ENCODE results near the gene KCTD5.
A peak's percentile ranks its signal among the peaks of the same experiment; 100 is the strongest.
"Not testable (repeated sequence)": the region's sequence is repeated elsewhere in the genome, so short reads cannot be mapped to it uniquely, and the experiment has no call there.

The KCTD5 gene

DNA sequence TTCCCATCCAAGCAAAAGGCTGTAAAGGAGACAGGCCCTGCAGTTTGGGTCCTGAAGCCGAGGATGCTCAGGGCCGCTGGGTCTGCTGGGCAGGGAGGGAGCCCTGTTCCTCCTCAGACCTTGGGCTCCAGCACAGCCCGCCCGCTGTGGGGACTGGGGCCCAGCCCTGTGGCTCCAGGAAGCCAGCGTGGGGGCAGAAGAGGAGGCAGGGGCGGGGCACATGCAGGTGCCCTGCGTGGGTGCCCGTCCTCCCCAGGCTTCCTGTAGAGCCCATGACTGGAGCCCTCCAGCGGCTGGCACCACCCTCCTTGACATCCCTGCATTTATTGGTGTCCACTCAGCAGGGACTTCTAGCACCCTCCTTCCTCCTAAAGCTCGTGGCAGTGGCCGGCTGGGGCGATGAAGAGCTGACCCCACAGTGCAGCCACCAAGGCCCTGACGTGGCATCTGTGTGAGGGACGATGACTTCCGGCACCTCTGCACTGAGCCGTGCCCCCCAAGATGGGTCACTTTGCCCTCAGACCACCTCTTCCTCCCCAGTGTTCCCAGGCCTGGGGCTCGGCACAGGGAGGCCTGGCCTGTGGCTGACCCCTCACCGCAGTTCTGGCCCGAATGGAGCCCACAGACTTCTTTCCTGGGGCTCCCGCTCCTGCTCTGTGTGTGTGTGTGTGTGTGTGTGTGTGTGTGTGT, 27.8 kb downstream of the KCTD5 start:
- no peak for DNase-seq (ENCODE audit: low spot score)

- DNase-seq (ENCODE audit: low spot score), result no peak
Measured at GRCh38 chr16:2710711-2711231, 28.4 kb downstream of the KCTD5 start.

DNA sequence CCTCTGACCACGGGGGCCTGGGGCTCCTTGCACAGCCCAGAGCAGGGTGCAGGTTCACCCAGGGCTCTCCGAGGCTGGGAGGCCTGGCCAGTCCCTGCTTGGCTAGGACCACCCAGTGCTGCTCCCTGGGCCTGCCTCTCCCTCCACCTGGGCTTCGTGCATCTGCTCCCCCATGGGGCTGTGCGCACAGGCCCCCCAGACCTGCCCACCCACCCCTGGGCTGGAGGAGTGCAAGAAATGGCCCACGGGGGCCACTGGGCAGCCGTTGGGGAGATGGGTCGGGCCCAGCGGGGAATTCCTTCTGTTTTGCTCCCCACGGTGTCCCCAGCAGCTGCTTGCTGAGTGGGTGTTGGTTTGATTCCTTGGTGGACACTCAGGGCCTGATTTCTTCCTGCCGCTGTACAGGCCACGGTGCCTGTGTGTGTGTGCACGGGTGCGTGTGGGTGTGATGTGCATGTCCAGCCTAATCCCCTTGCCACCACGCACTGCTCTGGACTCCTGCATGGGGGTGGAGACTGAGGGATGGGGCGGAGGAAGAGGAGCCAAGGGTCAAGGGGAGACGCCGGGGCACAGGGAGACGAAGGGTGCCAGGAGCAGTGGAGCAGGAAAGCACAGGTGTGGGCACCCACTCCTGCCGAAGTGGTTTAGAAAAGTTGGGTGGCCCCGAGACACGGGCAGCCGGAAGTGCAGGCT, 29.2 kb downstream of the KCTD5 start:
- DNase-seq (ENCODE audit: low spot score), result no peak

GRCh38 chr16:2712063-2712441, 29.7 kb downstream of the KCTD5 start:
- no peak for DNase-seq (ENCODE audit: low spot score)

DNA sequence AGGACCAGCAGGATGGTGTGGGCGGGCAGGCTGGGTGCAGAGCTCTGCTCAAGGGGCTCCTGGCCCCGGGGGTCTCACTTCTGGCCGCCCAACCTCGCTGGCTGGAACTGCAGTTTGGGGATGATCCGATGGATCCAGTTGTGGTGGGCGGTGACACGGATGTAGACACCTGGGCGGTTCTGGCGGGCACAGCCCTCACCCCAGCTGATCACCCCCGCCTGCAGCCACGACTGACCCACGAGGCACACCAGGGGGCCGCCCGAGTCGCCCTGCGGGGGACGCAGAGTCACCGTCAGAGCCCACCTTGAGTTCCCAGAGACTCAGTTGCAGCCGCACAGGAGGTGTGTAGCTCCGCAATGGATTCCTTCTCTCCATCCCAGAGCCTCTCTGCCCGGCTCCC, 30.2 kb downstream of the KCTD5 start:
- no peak for DNase-seq (ENCODE audit: low spot score)

DNA sequence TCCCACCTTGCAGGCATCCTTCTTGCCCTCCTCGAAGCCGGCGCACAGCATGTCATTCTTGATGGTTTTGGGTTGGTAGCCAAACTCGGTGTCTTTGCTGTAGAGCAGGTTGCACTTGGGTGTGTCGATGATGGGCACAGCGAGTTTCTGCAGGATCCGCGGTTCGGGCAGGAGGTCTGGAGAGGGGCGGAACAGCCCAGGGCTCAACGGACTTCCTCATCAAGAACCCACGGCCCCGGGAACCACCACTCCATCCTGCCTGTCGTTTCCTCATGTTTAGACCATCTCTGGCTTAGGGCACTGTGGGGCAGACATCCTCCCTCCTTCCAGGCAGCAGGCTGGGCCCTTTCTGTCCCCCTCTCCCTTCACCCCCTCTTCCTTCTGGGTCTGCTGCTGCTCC, 31.2 kb downstream of the KCTD5 start:
- DNase-seq (ENCODE audit: low spot score), result no peak

DNA sequence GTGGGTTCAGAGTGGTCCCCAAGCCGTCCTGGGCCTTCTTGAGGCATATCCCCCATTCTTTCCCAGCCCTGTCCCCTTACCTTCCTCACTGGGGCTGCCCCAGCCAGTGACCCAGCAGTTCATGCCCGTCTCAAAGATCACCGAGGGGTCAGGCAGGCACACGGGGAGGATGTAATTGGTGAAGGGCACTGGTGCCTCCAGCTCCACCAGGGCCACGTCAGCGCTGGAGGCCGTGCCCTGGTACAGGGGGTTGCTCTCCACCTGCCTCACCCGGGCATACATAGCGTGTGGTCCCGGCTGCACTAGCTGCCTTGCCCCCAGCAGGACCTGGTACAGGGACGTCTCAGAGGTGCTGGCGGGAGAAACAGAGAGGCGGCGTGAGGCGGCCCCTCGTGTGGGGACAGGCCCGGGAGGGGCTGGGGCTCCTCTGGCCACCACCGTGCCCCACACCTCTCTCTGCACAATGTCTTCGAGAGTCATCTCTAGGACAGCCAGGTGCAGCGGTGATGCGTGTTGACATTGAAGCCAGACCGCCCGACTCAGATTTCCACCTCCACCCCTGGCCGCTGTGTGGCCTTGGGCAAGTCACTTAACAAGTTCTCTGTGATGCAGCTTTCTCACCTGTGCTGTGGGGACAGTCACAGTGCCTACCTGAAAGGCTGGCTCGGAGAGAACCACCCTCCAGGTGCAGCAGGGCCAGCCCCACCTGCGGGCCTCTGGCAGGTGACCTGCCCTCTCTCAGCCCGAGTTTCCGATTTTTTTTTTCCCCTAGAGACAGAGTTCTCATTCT, 31.9 kb downstream of the KCTD5 start:
- DNase-seq (ENCODE audit: low spot score), result no peak

- no peak for DNase-seq (ENCODE audit: low spot score)
Measured at GRCh38 chr16:2715064-2715463, 32.7 kb downstream of the KCTD5 start.

GRCh38 chr16:2715519-2715918, 33.2 kb downstream of the KCTD5 start:
- DNase-seq (ENCODE audit: low spot score), result no peak

GRCh38 chr16:2715966-2716885, 33.9 kb downstream of the KCTD5 start:
- no peak for DNase-seq (ENCODE audit: low spot score)

DNA sequence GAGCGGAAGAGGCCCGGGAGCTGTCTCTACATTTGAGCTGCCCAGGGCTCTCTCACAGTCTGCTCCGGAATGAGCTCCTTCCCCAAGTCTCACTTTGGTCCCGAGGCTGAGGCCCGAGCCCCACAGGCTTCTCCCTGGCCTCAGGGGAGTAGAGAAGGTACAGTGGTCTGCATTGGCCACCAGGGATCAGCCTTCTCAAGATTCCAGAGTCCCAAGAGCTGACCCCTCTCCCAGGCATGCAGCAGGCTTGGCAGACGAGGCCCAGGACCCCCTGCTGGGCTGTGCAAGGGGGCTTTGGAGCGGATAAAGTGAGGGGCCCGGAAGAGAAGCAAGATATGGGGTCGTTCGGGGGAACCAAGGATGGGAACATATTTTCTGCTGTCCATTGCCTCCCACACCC, 34.6 kb downstream of the KCTD5 start:
- no peak for DNase-seq (ENCODE audit: low spot score)

GRCh38 chr16:2717383-2718263, 35.3 kb downstream of the KCTD5 start:
- no peak for DNase-seq (ENCODE audit: low spot score)

DNA sequence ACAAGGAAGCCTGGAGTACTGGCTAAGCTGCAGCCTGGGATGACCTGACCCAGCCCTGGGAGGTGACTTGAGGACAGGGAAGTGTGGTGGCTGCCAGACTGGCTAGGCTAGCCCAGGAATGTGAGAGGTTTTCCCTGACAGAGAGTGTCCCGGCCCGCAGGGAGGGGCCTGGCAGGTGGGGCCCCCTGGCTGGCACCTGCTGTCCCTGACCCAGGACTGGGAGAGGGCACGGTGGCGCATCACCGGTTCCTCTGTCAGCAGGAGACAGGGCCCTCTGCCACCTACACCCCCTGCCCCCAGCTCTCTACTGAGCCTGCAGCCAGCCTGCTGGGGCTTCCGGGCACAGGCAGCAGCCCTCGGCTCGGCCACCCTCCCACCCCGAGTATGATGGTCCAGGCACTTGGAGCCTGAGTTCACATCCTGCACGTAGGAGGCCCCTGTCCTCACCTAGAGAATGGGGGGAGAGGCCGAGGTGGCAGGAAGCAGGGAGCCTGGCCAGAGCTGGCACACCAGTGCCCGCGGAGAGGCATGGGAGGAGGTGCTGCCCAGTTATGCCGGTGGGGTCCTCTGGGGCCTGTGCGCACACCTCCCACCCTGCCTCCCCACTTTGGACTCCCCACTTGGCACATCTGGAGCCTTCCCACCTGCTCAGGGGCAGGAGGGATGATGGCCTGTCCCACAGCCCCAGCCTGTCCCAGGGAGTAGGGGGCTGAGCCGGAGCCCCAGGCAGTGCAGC, 37.2 kb downstream of the KCTD5 start:
- DNase-seq (ENCODE audit: low spot score), result no peak

- DNase-seq (ENCODE audit: low spot score), result no peak
Measured at GRCh38 chr16:2720064-2720457, 37.7 kb downstream of the KCTD5 start, which contains the start of gene PRSS27. TSS of gene PRSS27 (minus strand) at chr16:2720224. CDS start at chr16:2720160, 64 bp downstream.

DNA sequence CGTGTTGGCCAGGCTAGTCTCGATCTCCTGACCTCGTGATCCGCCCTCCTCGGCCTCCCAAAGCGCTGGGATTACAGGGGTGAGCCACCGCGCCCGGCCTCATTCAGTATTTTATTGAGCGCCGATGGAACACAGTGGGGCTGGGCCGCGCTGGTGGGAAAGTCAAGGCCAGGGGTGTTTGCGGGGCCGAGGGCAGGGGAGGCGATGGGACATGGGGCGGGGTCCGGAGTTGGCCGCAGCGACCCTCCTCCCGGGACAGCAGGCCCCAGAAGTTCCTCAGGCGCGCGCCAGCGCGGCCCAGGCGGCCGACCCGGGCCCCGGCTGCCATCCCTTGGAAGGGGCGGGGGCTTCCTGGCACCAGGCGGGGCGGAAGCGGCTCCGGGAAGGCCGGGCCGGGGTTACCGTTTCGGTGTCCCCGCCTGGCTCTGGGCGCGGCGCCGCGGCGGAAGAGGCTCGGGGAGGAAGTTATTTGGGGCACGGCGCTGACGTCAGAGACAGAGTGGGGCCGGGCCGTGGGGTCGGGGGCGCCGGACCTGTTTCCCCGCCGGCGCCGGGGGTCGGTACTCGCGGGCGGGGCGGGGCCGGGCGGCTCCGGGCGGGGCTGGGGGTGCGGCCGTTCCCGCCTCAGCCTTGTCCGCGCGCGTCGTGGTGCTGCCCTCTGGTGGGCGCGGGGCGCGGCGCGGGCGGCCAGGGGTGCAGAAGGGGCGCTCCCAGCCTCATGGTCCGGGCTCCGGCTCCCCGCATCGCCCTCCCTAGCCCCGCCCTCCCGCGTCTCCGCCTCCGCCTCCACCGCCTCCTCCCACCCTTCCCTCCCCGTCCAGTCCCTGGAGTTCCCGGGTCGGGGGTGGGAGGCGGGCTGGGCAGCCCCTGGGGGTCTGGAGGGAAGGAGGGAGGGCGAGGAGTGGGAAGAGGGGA, 38.7 kb downstream of the KCTD5 start:
- peak; percentile 68 for DNase-seq (ENCODE audit: low spot score)

DNA sequence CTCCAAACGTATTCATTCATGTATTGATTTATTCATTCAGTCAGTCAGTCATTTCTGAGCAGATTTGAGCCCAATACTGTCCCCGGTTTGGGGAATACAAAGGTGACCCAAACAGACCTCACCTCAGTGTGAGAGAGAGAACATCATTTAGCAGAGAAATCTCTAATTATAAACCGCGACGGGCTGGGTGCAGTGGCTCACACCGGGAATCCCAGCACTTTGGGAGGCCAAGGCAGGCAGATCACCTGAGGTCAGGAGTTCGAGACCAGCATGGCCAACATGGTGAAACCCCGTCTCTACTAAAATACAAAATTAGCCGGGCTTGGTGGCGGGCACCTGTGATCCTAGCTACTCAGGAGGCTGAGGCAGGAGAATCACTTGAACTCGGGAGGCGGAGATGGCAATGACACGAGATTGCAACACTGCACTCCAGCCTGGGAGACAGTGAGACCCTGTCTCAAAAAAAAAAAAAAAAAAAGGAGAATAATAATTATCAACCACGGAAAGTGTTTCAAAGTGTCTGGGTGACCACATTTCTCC, 39.4 kb downstream of the KCTD5 start:
- DNase-seq (ENCODE audit: low spot score), result not testable (repeated sequence)

- DNase-seq (ENCODE audit: low spot score), result no peak
Measured at GRCh38 chr16:2724088-2724676, 41.9 kb downstream of the KCTD5 start.

DNA sequence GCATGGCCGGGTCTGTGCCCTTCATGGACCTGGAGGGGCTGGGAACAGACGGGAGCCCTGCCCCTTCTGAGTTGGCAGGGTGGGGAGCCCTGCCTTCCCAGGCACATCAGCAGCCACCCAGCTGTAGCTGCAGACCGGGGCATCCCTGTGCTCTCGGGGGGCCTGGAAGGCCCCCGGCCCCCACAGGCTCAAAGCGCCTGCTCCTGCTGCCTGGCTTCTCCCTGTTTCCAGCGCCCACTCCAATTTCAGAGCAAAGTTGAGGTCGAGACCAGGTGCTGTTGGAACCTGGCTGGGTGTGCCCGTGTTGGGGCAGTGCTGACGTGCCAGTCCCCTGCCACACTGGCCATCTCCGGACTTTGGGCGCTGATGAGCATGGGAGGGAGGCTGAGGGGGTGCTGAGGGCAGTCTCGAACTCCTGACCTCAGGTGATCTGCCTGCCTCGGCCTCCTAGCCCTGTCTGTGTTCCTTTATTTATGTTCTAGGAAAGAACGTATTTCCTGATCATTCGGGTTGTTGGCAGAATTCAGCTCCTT, 42.6 kb downstream of the KCTD5 start:
- no peak for DNase-seq (ENCODE audit: low spot score)
